Measurements from ENCODE around the gene ZNF644.

Gene ZNF644

DNA sequence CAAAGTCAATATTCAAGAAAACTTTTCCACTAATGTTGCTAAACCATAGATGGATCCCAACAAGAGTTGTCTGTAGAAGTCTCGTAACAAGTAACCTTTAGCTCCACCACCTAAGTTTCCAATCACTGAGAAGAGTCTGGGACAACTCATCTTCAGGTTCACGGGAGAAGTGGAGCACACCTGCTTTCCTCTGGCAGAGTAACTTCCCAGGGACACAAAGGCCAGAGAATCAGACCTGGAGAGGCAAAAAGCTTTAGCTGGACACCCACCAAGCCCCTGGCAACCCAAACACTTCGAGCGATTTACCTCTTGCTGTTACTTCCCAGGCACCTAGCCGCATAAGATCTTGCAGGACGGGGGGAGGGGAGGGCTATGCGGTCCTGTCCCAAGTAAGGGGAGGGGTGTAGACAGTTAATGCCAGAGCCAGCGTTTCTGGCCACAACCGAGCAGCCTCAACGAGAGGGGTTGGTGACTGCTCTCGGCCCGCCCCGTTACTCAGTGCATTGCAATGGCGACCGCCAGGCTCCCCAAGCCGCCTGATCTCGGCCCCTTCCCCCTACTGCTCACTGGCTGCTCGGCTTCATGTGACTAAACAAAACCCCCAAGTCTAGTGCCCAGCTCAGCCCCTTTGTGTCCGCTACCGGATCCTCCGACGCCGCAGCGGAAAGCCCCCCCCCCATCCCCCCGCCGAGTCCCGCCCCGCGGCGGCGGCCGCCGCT, 709 bp downstream of the ZNF644 start:
- DNase-seq (ENCODE audit: low read depth): peak; percentile 80

DNA sequence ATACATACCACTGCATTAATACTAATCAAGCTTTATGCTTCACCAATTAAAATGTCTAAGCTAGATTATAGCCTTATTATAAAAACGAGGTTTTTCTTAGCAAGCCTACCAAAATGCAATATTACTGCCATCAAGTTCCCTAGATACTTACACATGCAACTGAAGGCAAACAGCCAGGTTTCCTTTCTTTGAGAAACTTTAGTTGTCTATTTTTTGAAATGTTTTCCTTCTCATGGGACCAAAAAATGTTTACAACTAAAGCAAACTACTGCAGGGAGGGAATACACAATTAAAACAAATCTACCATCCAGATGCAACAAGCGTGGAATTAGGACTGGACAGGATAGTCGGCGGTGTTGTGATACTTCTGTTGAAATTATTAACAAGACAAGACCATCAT, 1.3 kb downstream of the ZNF644 start:
- DNase-seq (ENCODE audit: low read depth): no peak

DNA sequence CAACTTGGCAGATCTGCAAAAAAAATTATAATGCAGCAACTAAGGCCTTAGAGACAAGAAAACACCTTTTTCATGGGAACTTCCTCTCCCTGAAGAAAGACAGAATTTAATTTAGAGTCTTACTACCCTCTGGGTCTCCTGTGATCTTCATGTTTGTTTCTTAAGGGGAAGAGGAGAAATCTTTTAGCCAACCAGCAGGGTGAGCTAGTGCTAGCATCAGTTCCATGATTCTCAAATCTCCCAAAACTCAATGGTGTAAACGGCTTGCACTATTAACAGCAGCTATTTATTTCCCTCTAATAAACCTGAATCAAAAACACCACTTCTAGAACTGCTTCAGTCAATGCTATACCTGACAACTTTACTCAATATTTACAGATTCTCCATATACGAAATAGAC, 3.8 kb downstream of the ZNF644 start:
- DNase-seq (ENCODE audit: low read depth): no peak

DNA sequence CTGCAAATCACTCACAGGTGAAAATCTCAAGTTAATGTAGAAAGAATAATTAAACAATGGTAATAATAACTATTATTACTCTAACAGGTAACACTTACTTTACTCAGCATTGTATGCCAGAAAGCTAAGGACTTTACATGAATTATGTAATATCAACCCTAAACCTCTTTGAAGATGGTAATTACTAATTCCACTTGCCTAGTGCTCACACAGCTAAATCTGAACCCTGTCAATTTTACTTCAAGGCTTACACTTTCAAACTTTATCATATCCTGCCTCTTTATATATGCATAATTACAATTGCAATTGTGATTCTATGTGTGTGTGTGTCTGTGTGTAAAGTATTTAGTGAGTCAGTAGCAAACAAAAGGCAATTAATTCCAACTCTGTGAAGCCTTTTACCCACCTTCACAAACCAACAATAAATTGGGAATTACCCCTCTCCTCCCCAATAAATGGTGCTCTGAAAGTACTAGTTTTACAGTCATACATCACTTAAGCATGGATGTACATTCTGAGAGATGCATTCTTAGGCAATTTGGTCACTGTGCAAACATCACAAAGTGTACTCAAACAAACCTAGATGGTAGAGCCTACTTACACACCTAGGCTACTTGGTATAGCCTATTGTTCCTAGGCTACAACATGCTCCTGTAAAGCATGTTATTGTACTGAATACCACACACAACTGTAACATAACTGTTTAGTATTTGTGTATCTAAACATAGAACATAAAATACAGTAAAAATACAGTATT, 5.9 kb downstream of the ZNF644 start:
- DNase-seq (ENCODE audit: low read depth): no peak

- DNase-seq (ENCODE audit: low read depth): no peak
These were observed 6.5 kb downstream of the ZNF644 start for GRCh38 chr1:91015358-91015780.

DNA sequence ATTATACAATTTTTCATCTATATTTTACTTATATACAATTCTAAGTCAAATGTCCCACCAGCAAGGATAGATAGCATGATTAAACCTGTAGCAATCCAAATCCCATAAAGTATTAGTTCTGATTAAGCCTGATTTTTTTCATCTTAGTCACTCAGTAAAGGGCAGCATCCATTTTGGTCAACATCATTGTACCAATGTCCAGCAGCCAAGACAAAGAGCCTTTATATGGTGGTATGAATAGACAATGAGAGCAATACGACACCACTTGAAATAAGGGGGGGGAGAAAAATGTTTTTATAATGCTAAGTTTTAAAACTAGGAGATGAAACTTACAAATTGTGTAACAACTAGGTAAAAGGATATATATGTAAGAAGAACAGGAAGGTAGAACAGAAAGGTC, 7.4 kb downstream of the ZNF644 start:
- no peak for DNase-seq (ENCODE audit: low read depth)

- no peak for DNase-seq (ENCODE audit: low read depth)
These were observed 8.5 kb downstream of the ZNF644 start for GRCh38 chr1:91013302-91013701.

GRCh38 chr1:91012196-91012595, 9.6 kb downstream of the ZNF644 start:
- no peak for DNase-seq (ENCODE audit: low read depth)

- no peak for DNase-seq (ENCODE audit: low read depth)
These were observed 10.1 kb downstream of the ZNF644 start for GRCh38 chr1:91011726-91012125.

GRCh38 chr1:91007827-91008226, 14.0 kb downstream of the ZNF644 start:
- DNase-seq (ENCODE audit: low read depth): no peak

DNA sequence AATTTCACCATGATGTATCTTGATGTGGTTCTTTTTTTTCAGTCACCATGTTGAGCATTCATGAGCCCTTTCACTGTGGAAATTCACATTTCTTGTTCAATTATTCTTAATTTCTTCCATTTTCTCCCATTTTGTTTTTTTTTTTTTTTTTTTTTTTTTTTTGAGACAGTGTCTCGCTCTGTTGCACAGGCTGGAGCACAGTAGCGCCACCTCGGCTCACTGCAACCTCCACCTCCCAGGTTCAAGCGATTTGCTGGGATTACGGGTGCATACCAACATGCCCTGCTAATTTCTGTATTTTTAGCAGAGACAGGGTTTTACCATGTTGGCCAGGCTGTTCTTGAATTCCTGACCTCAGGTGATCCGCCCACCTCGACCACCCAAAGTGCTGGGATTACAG, 14.7 kb downstream of the ZNF644 start:
- DNase-seq (ENCODE audit: low read depth): no peak

GRCh38 chr1:91006113-91006908, 15.5 kb downstream of the ZNF644 start:
- no peak for DNase-seq (ENCODE audit: low read depth)

GRCh38 chr1:91005285-91005684, 16.6 kb downstream of the ZNF644 start:
- no peak for DNase-seq (ENCODE audit: low read depth)

GRCh38 chr1:91004145-91004544, 17.7 kb downstream of the ZNF644 start:
- DNase-seq (ENCODE audit: low read depth): no peak

DNA sequence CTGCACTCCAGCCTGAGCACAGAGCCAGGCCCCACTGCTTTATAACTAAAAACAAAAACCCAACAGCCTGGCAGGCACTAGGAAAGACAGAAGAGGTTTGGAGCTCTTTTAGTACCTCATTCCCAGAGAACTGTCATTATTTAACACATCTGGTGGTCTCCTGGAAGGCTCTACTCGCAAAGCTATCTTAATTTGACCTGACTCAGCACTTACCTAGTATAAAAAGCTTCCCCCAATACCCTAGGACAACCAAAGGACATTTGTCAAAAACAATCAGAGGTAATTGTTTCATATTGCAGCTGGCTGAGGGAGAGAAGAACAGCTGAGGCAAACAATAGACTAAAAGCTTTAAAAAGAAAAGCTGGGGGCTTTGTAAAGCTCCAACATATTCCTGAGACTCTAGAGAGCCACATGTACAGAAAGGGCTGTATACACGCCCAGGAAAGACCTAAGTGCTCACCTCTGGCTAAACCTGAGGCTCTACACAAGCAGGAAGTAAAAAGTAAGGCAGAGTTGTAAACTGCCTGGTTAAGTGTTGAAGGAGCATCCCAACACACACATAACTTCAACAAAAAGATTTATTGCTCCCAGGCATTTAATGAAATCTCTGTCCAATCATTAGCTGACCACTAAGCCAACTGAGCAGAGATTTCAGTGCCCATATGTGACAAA, 25.0 kb downstream of the ZNF644 start:
- DNase-seq (ENCODE audit: low read depth): no peak

DNA sequence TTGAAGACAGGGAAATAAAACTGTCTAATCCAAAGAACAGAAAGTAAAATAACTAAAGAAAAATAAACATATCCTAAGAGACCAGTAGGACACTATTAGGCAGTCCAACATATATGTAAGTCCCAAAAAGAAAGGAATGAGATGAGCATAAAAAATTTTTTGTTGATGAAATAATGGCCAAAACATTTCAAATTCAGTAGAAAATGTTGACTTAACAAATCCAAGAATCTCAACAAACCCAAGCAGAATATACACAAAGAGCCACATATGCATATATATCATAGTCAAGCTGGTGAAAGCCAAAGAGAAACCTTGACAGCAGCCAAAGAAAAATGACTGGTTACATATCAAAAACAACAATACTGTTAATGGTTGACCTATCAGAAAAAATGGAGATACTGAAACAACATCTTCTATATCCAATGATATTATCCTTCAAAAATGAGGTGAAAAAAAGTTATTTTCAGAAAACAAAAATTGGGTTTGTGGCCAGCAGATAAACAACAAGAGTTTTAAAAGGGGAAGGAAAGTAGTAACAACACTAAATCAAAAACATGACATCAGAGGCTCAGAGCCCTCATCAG, 26.4 kb downstream of the ZNF644 start:
- no peak for DNase-seq (ENCODE audit: low read depth)

DNA sequence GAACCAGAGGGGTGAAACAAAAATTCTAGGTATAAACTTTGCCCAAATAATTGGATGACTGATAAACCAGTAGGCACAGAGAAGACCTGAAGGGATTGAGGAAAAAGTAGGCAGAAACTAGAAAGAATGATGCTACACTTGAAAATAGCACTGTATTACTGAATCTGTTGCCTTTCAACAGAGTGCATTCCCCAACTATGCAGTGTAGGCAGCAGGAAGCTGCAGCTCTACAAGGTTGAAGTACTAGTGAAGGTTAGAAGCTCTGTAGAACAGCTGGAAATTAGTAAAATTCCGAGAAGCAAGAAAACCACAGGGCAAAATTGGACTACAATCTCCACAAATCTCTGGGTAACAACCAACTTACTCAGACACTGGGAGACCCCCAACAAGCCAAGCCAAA, 27.4 kb downstream of the ZNF644 start:
- DNase-seq (ENCODE audit: low read depth): no peak

DNA sequence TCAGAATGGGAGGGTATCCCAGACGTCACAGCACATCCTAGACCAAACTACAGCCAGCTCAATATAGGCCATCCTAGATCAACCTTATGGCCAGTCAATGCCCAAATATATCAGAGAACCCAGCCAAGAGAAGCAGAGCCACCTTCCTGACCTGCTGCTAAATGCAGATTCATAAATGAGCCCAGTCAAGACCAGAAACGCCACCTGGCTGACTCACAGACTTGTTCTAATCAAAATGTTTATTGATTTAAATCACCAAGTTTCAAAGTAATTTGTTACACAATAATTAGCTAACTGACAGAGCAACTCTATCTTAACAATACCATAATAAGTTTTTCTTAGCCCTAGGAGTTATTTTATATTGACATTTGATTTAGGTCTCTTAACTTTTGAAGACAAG, 28.6 kb downstream of the ZNF644 start:
- no peak for DNase-seq (ENCODE audit: low read depth)

- no peak for DNase-seq (ENCODE audit: low read depth)
These were observed 31.1 kb downstream of the ZNF644 start for GRCh38 chr1:90990779-90991178.

GRCh38 chr1:90989990-90990389, 31.8 kb downstream of the ZNF644 start:
- DNase-seq (ENCODE audit: low read depth): no peak

- no peak for DNase-seq (ENCODE audit: low read depth)
These were observed 32.5 kb downstream of the ZNF644 start for GRCh38 chr1:90989302-90989701.

GRCh38 chr1:90987841-90988240, 34.0 kb downstream of the ZNF644 start:
- no peak for DNase-seq (ENCODE audit: low read depth)

Measured in amniotic epithelial cell (primary cell).